Measurements from ENCODE around the gene RPS19.

Gene RPS19

GRCh38 chr19:41876847-41877832 lies 17.1 kb downstream of the RPS19 start, which contains the start of gene CD79A:
CD79A (plus strand) TSS chr19:41877279; CDS start chr19:41877305, 26 bp downstream.
- no peak for DNase-seq (ENCODE audit: low read depth)
- no peak within 1 kb of the TSS for H3K4me3 ChIP-seq (ENCODE audit: control insufficient read depth, low read depth, low read length)
- no peak for TF ChIP-seq CTCF (IDR thresholded peaks at IDR 0.05; ENCODE audit: control insufficient read depth, insufficient read depth, low read depth, low read length, missing control alignments)

- no peak for DNase-seq (ENCODE audit: low read depth)
- TF ChIP-seq CTCF (IDR thresholded peaks at IDR 0.05; ENCODE audit: control insufficient read depth, insufficient read depth, low read depth, low read length, missing control alignments) = no peak
- no peak overlapping the region for H3K4me3 ChIP-seq (ENCODE audit: control insufficient read depth, low read depth, low read length)
Measured at GRCh38 chr19:41877916-41878905, 18.2 kb downstream of the RPS19 start.

- TF ChIP-seq CTCF (IDR thresholded peaks at IDR 0.05; ENCODE audit: control insufficient read depth, insufficient read depth, low read depth, low read length, missing control alignments) = no peak
- DNase-seq (ENCODE audit: low read depth) = no peak
- H3K4me3 ChIP-seq (ENCODE audit: control insufficient read depth, low read depth, low read length) = no peak overlapping the region
Measured at GRCh38 chr19:41879080-41879479, 19.0 kb downstream of the RPS19 start.

GRCh38 chr19:41879670-41880328 lies 19.7 kb downstream of the RPS19 start:
- no peak for DNase-seq (ENCODE audit: low read depth)
- no peak for TF ChIP-seq CTCF (IDR thresholded peaks at IDR 0.05; ENCODE audit: control insufficient read depth, insufficient read depth, low read depth, low read length, missing control alignments)
- no peak overlapping the region for H3K4me3 ChIP-seq (ENCODE audit: control insufficient read depth, low read depth, low read length)

GRCh38 chr19:41880329-41880708 lies 20.3 kb downstream of the RPS19 start:
- no peak overlapping the region for H3K4me3 ChIP-seq (ENCODE audit: control insufficient read depth, low read depth, low read length)
- no peak for TF ChIP-seq CTCF (IDR thresholded peaks at IDR 0.05; ENCODE audit: control insufficient read depth, insufficient read depth, low read depth, low read length, missing control alignments)
- no peak for DNase-seq (ENCODE audit: low read depth)

Data from AG09309 (cell line).